IgD-negative memory B cell (primary cell): ENCODE results near the gene ZNF451. TPM values are rescaled to one million over a fixed set of nuclear protein-coding genes. Genes with fewer than 3 reads are reported as not detected.

Experiments
- H3K27ac Mint-ChIP-seq, 3 donors: one replicate each; pipeline ENCODE4 v1.8.0; 2020 to 2022; ENCODE audit warnings: mild to moderate bottlenecking in 3 of 3, mixed read lengths in 3 of 3, moderate library complexity in 1 of 3
- H3K27me3 Mint-ChIP-seq: one replicate; pipeline ENCODE4 v1.8.0; 2021; ENCODE audit warnings: mixed read lengths
- H3K36me3 Mint-ChIP-seq: one replicate; pipeline ENCODE4 v1.8.0; 2020; ENCODE audit warnings: mild to moderate bottlenecking, mixed read lengths
- H3K4me1 Mint-ChIP-seq, 3 donors: one replicate each; pipeline ENCODE4 v1.8.0; 2020 to 2022; ENCODE audit warnings: mixed read lengths in 3 of 3, mild to moderate bottlenecking in 1 of 3
- H3K4me3 Mint-ChIP-seq, 4 donors: one replicate each; pipeline ENCODE4 v1.8.0; 2020 to 2022; ENCODE audit warnings: mild to moderate bottlenecking in 4 of 4, mixed read lengths in 4 of 4, moderate library complexity in 3 of 4
- H3K9me3 Mint-ChIP-seq, 3 donors: one replicate each; pipeline ENCODE4 v1.8.0; 2020 to 2021; ENCODE audit warnings: mixed read lengths in 3 of 3, mild to moderate bottlenecking in 1 of 3
- polyA plus RNA-seq: library from polyadenylated mRNA; unstranded; fragments of 300-500 nt; fragmentation: Illumina TruSeq; gene quantifications from one replicate; pipeline ENCODE4 v1.2.3, GENCODE V29; 2021

The ZNF451 gene
- polyA plus RNA-seq, 1 donor from 2014 or later, result 22.3 TPM

GRCh38 chr6:57190140-57190539, 100.2 kb downstream of the ZNF451 start:
- Mint-ChIP-seq H3K27ac (no peak overlapping the region), H3K36me3 (peaks cover 6% of the 10 kb centered on the region), H3K9me3 (no peaks in the 10 kb centered on the region), H3K4me1 (no peaks in the 10 kb centered on the region), H3K27me3 (no peaks in the 10 kb centered on the region), H3K4me3 (no peak overlapping the region)

- Mint-ChIP-seq H3K27ac (no peak overlapping the region), H3K27me3 (no peaks in the 10 kb centered on the region), H3K4me3 (no peak overlapping the region), H3K4me1 (no peaks in the 10 kb centered on the region), H3K36me3 (no peaks in the 10 kb centered on the region), H3K9me3 (no peaks in the 10 kb centered on the region)
Measured at GRCh38 chr6:57193177-57193576, 103.2 kb downstream of the ZNF451 start.

GRCh38 chr6:57195457-57195856, 105.5 kb downstream of the ZNF451 start:
- Mint-ChIP-seq H3K36me3 (no peaks in the 10 kb centered on the region), H3K27me3 (no peaks in the 10 kb centered on the region)

GRCh38 chr6:57198926-57199636, 109.1 kb downstream of the ZNF451 start:
- no peak overlapping the region for H3K27ac Mint-ChIP-seq
- H3K9me3 Mint-ChIP-seq, result no peaks in the 10 kb centered on the region
- H3K4me3 Mint-ChIP-seq, result no peak overlapping the region
- H3K27me3 Mint-ChIP-seq, result no peaks in the 10 kb centered on the region
- peaks cover 0 to 2% (median 0%) of the 10 kb centered on the region in 3 donors for H3K4me1 Mint-ChIP-seq
- peaks cover 2% of the 10 kb centered on the region for H3K36me3 Mint-ChIP-seq

More at GRCh38 chr6:57195457-57195856, 105.5 kb downstream of the ZNF451 start:
- no peak overlapping the region for H3K4me3 Mint-ChIP-seq
- H3K9me3 Mint-ChIP-seq, result no peaks in the 10 kb centered on the region
- H3K4me1 Mint-ChIP-seq, result peaks cover 0 to 2% (median 0%) of the 10 kb centered on the region in 3 donors
- no peak overlapping the region for H3K27ac Mint-ChIP-seq

- H3K36me3 Mint-ChIP-seq, result peaks cover 2% of the 10 kb centered on the region
- H3K27ac Mint-ChIP-seq, result no peak overlapping the region
- no peaks in the 10 kb centered on the region for H3K27me3 Mint-ChIP-seq
- H3K4me3 Mint-ChIP-seq, result no peak overlapping the region
- no peaks in the 10 kb centered on the region for H3K9me3 Mint-ChIP-seq
- H3K4me1 Mint-ChIP-seq, result peaks cover 0 to 2% (median 0%) of the 10 kb centered on the region in 3 donors
Measured at GRCh38 chr6:57201718-57202117, 111.7 kb downstream of the ZNF451 start.

- Mint-ChIP-seq H3K27ac (no peak overlapping the region), H3K4me1 (no peaks in the 10 kb centered on the region), H3K4me3 (no peak overlapping the region), H3K27me3 (no peaks in the 10 kb centered on the region), H3K9me3 (no peaks in the 10 kb centered on the region), H3K36me3 (peaks cover 2% of the 10 kb centered on the region)
Measured at GRCh38 chr6:57205550-57206328, 115.8 kb downstream of the ZNF451 start.

GRCh38 chr6:57207141-57207540, 117.2 kb downstream of the ZNF451 start:
- no peaks in the 10 kb centered on the region for H3K9me3 Mint-ChIP-seq
- H3K4me1 Mint-ChIP-seq, result no peaks in the 10 kb centered on the region
- no peak overlapping the region for H3K27ac Mint-ChIP-seq
- H3K4me3 Mint-ChIP-seq, result no peak overlapping the region
- no peaks in the 10 kb centered on the region for H3K36me3 Mint-ChIP-seq
- no peaks in the 10 kb centered on the region for H3K27me3 Mint-ChIP-seq

- H3K4me3 Mint-ChIP-seq, result no peak overlapping the region
- H3K27ac Mint-ChIP-seq, result peak overlapping the region in 1 of 3 donors; percentile 50
- no peaks in the 10 kb centered on the region for H3K36me3 Mint-ChIP-seq
- no peaks in the 10 kb centered on the region for H3K4me1 Mint-ChIP-seq
- no peaks in the 10 kb centered on the region for H3K27me3 Mint-ChIP-seq
- H3K9me3 Mint-ChIP-seq, result no peaks in the 10 kb centered on the region
Measured at GRCh38 chr6:57207872-57208271, 117.9 kb downstream of the ZNF451 start.

- Mint-ChIP-seq H3K27ac (no peak overlapping the region), H3K9me3 (no peaks in the 10 kb centered on the region), H3K4me1 (peaks cover 0 to under 1% (median 0%) of the 10 kb centered on the region in 3 donors), H3K4me3 (no peak overlapping the region), H3K36me3 (no peaks in the 10 kb centered on the region), H3K27me3 (no peaks in the 10 kb centered on the region)
Measured at GRCh38 chr6:57209030-57209429, 119.0 kb downstream of the ZNF451 start.

GRCh38 chr6:57210060-57210459, 120.1 kb downstream of the ZNF451 start:
- Mint-ChIP-seq H3K27me3 (no peaks in the 10 kb centered on the region), H3K4me3 (no peak overlapping the region), H3K27ac (no peak overlapping the region), H3K9me3 (peaks cover 0 to 2% (median 0%) of the 10 kb centered on the region in 3 donors), H3K4me1 (peaks cover 0 to 8% (median 0%) of the 10 kb centered on the region in 3 donors), H3K36me3 (no peaks in the 10 kb centered on the region)

GRCh38 chr6:57215260-57215659, 125.3 kb downstream of the ZNF451 start:
- Mint-ChIP-seq H3K27ac (peak overlapping the region in 1 of 3 donors; percentile 5), H3K36me3 (peaks cover 4% of the 10 kb centered on the region), H3K27me3 (peaks cover 1% of the 10 kb centered on the region), H3K4me1 (peaks cover 0 to 10% (median 0%) of the 10 kb centered on the region in 3 donors), H3K9me3 (peaks cover 0 to 8% (median 0%) of the 10 kb centered on the region in 3 donors), H3K4me3 (no peak overlapping the region)

GRCh38 chr6:57216235-57217101, 126.5 kb downstream of the ZNF451 start:
- Mint-ChIP-seq H3K9me3 (peaks cover 0 to 8% (median 0%) of the 10 kb centered on the region in 3 donors), H3K27me3 (peaks cover 3% of the 10 kb centered on the region), H3K27ac (no peak overlapping the region), H3K4me3 (peak overlapping the region in 1 of 4 donors; percentile 30), H3K36me3 (peaks cover 4% of the 10 kb centered on the region), H3K4me1 (peaks cover 0 to 12% (median 2%) of the 10 kb centered on the region in 3 donors)

- Mint-ChIP-seq H3K4me1 (peaks cover 0 to 12% (median 2%) of the 10 kb centered on the region in 3 donors), H3K9me3 (peaks cover 0 to 8% (median 0%) of the 10 kb centered on the region in 3 donors), H3K27ac (peak overlapping the region in 1 of 3 donors; percentile 6), H3K4me3 (no peak overlapping the region), H3K36me3 (peaks cover 4% of the 10 kb centered on the region), H3K27me3 (peaks cover 3% of the 10 kb centered on the region)
Measured at GRCh38 chr6:57217270-57217669, 127.3 kb downstream of the ZNF451 start.
